T-helper 1 cell treated with Interleukin-12 subunit alpha and Interleukin-12 subunit beta and Interleukin-4 antibody, amounts not matched to agents 30 μg/mL and 1 μg/mL, for 36 hours (primary cell): ENCODE data around the gene ATG12.
A peak's percentile ranks its signal among the peaks of the same experiment; 100 is the strongest.
"Not testable (repeated sequence)": the region's sequence is repeated elsewhere in the genome, so short reads cannot be mapped to it uniquely, and the experiment has no call there.

Experiments
- H3K27ac Mint-ChIP-seq: one replicate; pipeline ENCODE4 v1.8.0; 2021; ENCODE audit warnings: mild to moderate bottlenecking, mixed read lengths
- H3K27me3 Mint-ChIP-seq: one replicate; pipeline ENCODE4 v1.8.0; 2021; ENCODE audit warnings: low read depth, mixed read lengths
- H3K36me3 Mint-ChIP-seq: one replicate; pipeline ENCODE4 v1.8.0; 2021; ENCODE audit warnings: low read depth, mixed read lengths
- H3K4me1 Mint-ChIP-seq: one replicate; pipeline ENCODE4 v1.8.0; 2021; ENCODE audit warnings: low read depth, mixed read lengths
- H3K4me3 Mint-ChIP-seq: one replicate; pipeline ENCODE4 v1.8.0; 2021; ENCODE audit warnings: mild to moderate bottlenecking, moderate library complexity, mixed read lengths
- H3K9me3 Mint-ChIP-seq: one replicate; pipeline ENCODE4 v1.8.0; 2021; ENCODE audit warnings: mixed read lengths

The ATG12 gene

DNA sequence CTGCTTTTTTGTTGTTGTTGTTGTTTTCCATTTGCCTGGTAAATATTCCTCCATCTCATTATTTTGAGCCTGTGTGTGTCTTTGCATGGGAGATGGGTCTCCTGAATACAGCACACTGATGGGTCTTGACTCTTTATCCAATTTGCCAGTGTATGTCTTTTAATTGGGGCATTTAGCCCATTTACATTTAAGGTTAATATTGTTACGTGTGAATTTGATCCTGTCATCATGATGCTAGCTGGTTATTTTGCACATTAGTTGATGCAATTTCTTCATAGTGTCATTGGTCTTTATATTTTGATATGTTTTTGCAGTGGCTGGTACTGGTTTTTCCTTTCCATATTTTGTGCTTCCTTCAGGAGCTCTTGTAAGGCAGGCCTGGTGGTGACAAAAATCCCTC, 16.4 kb downstream of the ATG12 start:
- not testable (repeated sequence) for H3K4me3 Mint-ChIP-seq, H3K4me1 Mint-ChIP-seq, H3K27ac Mint-ChIP-seq
- Mint-ChIP-seq H3K36me3 (peaks cover 21% of the 10 kb centered on the region), H3K27me3 (peaks cover 40% of the 10 kb centered on the region), H3K9me3 (peaks cover 30% of the 10 kb centered on the region)

DNA sequence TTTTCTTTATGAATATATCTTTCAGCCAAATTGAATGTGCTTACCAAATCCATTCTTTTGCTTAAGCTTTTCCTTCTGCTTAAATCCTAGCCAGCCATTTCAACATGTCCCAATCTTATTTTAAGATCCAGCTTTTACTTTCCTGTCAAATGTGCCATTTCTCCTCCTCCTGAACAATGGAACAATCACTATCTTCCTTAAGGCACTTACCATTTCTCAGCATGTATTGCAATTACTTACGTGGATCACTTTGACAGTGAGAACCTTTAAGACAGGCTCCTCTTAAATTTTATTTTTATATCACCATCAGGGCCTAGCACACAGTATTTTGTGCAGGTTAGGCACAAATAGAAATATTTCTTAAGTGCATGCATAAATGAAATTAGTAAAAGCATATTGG, 20.5 kb downstream of the ATG12 start:
- Mint-ChIP-seq H3K4me1 (peaks cover 6% of the 10 kb centered on the region), H3K9me3 (peaks cover 19% of the 10 kb centered on the region), H3K27ac (no peak overlapping the region), H3K4me3 (no peak overlapping the region), H3K27me3 (peaks cover 72% of the 10 kb centered on the region), H3K36me3 (no peaks in the 10 kb centered on the region)

DNA sequence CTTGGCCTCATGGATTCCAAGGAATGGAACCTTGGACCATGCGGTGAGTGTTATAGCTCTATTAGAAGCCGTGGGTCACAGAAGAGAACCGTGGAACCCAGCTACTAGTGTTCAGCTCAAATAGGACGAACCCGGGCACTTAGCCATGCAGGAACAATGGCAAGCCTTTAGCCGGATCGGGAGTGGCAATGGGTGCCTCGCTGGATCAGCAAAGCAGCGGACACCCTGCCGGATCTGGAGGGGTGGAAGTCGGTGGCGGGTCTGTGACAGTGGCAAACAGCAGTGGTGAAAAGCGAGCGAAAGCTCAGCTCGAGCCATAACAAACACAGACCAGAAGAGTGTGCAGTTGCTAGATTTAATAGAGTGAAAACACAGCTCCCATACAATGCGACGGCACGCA, 22.5 kb downstream of the ATG12 start:
- Mint-ChIP-seq H3K9me3 (peaks cover 8% of the 10 kb centered on the region), H3K27ac (no peak overlapping the region), H3K36me3 (no peaks in the 10 kb centered on the region), H3K4me3 (no peak overlapping the region), H3K27me3 (peaks cover 90% of the 10 kb centered on the region), H3K4me1 (peaks cover 21% of the 10 kb centered on the region)

DNA sequence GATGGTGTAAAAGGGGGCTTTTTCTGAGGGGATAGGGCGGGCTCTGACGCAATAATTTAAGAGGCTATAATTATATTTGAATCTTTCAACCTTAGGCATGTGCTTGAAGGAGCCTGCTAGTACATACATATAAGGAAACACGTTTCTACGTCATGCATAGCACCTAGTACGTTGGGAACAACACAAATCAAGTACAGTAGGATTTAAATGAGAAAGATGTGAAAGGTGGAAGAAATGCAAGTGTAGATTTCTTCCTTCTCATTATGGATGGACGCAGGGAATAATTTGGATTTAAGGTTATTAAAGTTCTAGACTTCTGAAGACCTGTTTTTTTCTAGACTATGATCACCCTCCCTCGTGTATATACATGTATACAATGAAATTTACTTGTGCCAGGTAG, 24.0 kb downstream of the ATG12 start:
- no peak overlapping the region for H3K27ac Mint-ChIP-seq
- H3K4me3 Mint-ChIP-seq = no peak overlapping the region
- no peaks in the 10 kb centered on the region for H3K9me3 Mint-ChIP-seq
- no peaks in the 10 kb centered on the region for H3K36me3 Mint-ChIP-seq
- H3K27me3 Mint-ChIP-seq = peaks cover 86% of the 10 kb centered on the region
- peaks cover 25% of the 10 kb centered on the region for H3K4me1 Mint-ChIP-seq

DNA sequence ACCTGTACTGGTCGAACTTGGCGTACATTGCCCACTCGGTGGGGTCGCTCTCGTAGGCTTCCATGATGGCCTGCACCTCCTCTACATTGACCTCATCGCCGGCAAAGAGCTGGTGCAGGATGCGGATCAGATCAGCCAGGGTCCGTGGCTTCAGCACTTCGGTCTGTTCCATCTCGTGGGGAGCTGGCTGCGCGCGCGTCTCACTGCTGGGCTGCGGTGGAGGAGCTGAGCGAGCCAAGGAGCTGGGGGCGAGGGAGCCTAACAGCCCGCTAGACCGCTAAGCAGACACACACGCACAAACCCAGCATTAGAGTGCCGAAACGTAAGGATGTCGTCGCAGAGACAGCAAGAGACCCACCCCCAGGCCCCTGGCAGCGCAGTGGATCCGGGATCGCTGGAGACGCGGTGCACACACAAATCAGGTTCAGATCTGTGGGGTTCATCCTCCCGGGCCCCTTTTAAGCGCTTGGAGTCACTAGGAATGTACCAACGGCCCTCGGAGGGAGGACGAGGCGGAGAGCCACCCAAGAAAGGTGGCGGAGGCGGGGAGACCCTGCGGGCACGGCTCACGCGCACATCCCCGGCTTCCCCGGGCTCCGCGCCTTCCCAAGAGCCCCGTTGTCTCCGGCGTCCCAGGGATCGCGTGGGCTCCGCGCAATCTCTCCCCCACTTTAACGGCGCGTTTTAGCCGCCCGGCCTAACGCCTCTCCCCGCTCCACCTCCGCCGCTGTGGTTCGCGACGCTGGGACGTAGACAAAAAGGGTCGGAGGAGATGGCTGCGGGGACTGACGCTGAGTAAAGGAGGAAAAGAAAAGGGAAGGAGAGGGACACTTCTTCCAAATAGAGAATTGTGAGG, 24.9 kb downstream of the ATG12 start, which contains the start of gene CDO1:
Gene CDO1, minus strand, starts transcription at position 434 of the 856 bp plus-strand sequence. Its CDS starts 262 bp downstream, at position 172.
- no peaks in the 10 kb centered on the region for H3K9me3 Mint-ChIP-seq

DNA sequence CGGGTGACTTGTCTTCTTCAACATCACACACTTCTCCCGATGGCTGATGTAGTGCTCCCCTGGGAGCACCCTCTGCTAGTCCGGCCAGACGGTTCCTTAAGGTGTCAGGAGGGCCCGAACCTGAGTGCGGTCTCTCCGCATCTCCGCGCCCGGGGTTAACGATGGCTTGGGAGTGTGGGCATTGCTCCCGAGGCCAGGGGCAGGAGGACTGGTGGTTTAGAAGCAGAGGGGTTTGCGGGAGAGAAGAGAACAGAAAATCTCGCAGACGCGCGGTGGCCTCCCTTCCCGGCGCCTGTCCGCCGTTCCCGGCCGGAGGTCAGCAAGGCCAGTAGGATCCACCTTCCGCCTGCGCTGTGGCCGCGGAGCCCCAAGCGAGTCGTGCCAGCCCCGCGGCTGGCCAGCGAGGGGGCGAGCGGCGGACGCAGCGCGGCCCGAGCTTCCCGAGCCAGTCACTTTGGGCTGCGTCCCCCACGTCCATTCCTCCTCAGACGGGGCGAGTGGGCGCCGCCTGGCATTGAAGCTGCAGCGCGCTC, 25.6 kb downstream of the ATG12 start:
- H3K27me3 Mint-ChIP-seq = peaks cover 86% of the 10 kb centered on the region
- no peak overlapping the region for H3K27ac Mint-ChIP-seq
- peaks cover 29% of the 10 kb centered on the region for H3K4me1 Mint-ChIP-seq
- no peaks in the 10 kb centered on the region for H3K36me3 Mint-ChIP-seq
- peak overlapping the region; percentile 77 for H3K4me3 Mint-ChIP-seq
- no peaks in the 10 kb centered on the region for H3K9me3 Mint-ChIP-seq

More for the DNA sequence above, 24.9 kb downstream of the ATG12 start, which contains the start of gene CDO1:
- Mint-ChIP-seq H3K4me1 (peaks cover 25% of the 10 kb centered on the region), H3K36me3 (no peaks in the 10 kb centered on the region), H3K27ac (no peak within 1 kb of the TSS), H3K27me3 (peaks cover 86% of the 10 kb centered on the region), H3K4me3 (peak within 1 kb of the TSS; percentile 77)

DNA sequence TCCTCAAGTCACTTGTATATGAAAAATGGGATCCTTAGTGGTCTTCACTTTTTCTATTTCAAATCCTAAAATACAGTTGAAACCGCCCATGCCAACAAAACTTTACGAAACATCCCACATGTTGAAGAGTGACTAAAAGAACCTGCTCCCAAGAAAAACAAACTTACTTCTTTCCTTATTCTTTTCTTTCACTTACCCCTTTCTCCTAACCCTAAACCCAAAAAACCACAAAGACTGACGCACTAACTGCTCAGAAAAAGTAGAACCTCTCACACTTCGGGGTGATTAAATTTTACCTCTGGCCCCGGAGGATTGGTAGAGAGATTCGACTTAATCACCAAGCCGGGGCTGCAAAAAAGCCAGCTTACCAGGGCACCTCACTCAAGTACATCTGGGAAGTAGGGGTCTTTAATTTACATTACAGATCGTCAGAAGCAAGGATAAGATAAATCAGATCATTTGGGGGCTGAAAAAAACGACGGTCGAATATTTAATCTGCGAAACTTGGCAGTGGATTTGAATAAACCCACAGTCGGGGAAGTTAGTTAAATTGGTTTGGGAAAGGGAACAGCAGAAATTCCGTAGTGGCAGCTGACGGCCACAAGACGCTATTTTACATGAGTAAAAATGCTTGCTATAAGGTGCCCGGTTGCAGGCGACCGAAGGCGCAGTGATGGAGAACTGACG, 26.2 kb downstream of the ATG12 start:
- Mint-ChIP-seq H3K9me3 (no peaks in the 10 kb centered on the region), H3K27ac (no peak overlapping the region), H3K36me3 (no peaks in the 10 kb centered on the region), H3K4me1 (peaks cover 30% of the 10 kb centered on the region), H3K27me3 (peaks cover 82% of the 10 kb centered on the region), H3K4me3 (peak overlapping the region; percentile 56)

DNA sequence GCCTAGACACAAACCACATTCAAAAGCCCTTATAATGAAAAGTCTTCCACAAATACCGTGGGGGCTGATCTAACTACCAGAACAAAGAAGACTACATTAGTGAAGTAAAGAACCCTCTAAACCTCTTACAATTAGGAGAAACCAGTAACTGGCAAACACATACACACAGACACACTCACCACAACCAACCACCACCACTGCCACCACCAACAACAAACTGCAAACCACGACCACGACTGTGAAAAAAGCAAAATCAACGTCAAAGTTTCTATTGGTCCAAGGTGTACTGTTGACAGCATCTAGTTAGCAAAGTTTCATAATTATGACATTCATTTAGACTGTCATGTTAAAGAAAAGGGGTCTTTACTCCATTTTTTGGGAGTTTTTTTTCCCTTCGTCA, 27.6 kb downstream of the ATG12 start:
- Mint-ChIP-seq H3K36me3 (no peaks in the 10 kb centered on the region), H3K4me3 (no peak overlapping the region), H3K9me3 (no peaks in the 10 kb centered on the region), H3K27ac (no peak overlapping the region), H3K4me1 (peaks cover 44% of the 10 kb centered on the region), H3K27me3 (peaks cover 68% of the 10 kb centered on the region)

DNA sequence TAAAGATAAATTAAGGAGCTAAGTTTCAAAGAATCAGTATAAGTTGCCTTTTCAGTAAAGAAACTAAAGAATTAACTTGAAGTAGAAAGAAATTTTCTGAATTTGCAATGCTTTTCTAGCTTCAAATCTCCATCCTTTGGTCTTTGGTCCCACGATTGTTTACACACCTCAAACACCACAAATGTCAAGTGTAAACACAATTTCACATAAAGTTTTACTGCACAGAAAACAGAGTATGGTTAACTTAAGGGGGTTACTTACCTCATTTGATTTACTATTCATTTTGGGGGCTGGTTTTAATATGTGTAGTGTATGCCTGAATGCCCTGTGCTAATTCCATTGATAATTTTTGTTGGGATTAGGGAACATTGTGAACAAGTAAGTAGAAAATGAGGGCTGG, 29.0 kb downstream of the ATG12 start:
- peaks cover 3% of the 10 kb centered on the region for H3K9me3 Mint-ChIP-seq
- H3K4me3 Mint-ChIP-seq = no peak overlapping the region
- peaks cover 54% of the 10 kb centered on the region for H3K27me3 Mint-ChIP-seq
- H3K27ac Mint-ChIP-seq = no peak overlapping the region
- H3K4me1 Mint-ChIP-seq = peaks cover 54% of the 10 kb centered on the region
- peaks cover 3% of the 10 kb centered on the region for H3K36me3 Mint-ChIP-seq

DNA sequence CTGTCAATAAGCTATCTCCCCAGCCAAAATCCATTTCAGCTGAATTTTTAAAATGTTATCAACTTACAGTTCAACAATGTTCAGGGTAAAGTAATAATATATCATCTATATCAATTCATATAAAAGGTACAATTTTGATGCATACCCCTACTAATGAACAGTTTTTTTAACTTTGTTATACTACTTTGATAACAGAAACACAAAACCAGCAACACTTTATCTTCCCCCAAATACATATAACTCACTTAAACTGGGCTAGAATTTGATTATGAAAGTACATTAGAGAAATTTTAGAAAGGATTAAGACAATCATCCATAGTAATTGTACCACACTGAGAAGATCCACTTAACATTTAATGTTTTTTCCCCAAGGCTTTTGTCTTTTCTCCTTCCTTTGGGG, 30.0 kb downstream of the ATG12 start:
- Mint-ChIP-seq H3K4me1 (peaks cover 61% of the 10 kb centered on the region), H3K36me3 (peaks cover 5% of the 10 kb centered on the region), H3K27me3 (peaks cover 46% of the 10 kb centered on the region), H3K4me3 (no peak overlapping the region), H3K27ac (no peak overlapping the region), H3K9me3 (peaks cover 5% of the 10 kb centered on the region)

DNA sequence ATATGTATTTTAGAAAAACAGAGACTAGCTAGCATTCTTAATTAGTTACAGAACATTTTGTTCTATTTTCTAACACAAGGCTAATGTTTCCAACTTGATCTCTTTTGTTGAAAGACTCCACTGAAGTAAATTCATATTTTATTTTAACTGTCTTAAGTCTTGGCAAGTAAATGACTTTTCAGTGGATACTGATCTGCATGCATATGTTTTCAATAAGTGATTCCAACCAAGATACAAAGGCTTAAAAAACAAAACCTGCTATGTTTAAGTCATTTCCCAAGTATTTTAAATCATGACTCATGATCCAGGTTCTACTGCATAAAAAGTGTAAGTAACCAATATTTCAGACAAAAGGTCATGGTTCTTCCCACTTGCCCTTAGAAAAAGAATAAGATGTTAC, 30.6 kb downstream of the ATG12 start:
- peaks cover 41% of the 10 kb centered on the region for H3K27me3 Mint-ChIP-seq
- peaks cover 61% of the 10 kb centered on the region for H3K4me1 Mint-ChIP-seq
- peaks cover 5% of the 10 kb centered on the region for H3K36me3 Mint-ChIP-seq
- H3K4me3 Mint-ChIP-seq = no peak overlapping the region
- no peak overlapping the region for H3K27ac Mint-ChIP-seq
- H3K9me3 Mint-ChIP-seq = peaks cover 5% of the 10 kb centered on the region

DNA sequence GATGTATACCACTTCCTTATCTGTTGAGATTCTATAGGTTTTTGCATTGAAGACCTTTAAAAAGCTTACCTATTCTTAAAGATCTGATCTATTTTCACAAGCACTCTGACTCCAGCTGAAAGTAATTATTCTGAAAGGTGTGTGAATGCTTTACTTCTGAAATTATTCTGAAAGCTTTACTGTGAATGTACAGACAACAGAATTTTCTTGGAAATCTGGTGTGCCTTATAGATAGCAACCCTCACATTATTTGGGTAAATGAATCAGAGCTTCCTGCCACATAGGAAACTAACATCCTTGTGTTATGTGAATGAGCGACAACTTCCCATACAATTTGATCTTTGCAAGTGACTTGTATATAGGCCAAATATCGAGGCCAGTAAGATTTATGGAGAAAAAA, 31.4 kb downstream of the ATG12 start:
- H3K27ac Mint-ChIP-seq = no peak overlapping the region
- H3K4me1 Mint-ChIP-seq = peaks cover 53% of the 10 kb centered on the region
- no peak overlapping the region for H3K4me3 Mint-ChIP-seq
- H3K27me3 Mint-ChIP-seq = peaks cover 33% of the 10 kb centered on the region
- peaks cover 5% of the 10 kb centered on the region for H3K9me3 Mint-ChIP-seq
- H3K36me3 Mint-ChIP-seq = peaks cover 5% of the 10 kb centered on the region

DNA sequence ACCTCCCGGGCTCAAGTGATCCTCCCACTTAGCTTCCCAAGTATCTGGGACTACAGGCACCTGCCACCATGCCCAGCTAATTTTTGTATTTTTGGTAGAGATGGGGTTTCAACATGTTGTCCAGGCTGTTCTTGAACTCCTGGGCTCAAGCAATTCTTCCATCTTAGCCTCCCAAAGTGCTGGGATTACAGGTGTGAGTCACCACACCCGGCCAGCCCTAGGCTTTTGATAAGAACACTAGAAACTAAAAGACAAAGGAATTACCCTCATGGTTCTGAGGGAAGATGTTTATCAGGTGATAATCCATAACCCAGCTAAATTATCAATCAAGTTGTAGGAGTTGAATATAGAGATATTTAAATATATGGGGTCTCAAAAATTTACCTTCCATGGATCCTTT, 33.3 kb downstream of the ATG12 start:
- H3K36me3 Mint-ChIP-seq, H3K27ac Mint-ChIP-seq, H3K9me3 Mint-ChIP-seq, H3K4me3 Mint-ChIP-seq: not testable (repeated sequence)
- Mint-ChIP-seq H3K27me3 (peaks cover 18% of the 10 kb centered on the region), H3K4me1 (peaks cover 42% of the 10 kb centered on the region)

DNA sequence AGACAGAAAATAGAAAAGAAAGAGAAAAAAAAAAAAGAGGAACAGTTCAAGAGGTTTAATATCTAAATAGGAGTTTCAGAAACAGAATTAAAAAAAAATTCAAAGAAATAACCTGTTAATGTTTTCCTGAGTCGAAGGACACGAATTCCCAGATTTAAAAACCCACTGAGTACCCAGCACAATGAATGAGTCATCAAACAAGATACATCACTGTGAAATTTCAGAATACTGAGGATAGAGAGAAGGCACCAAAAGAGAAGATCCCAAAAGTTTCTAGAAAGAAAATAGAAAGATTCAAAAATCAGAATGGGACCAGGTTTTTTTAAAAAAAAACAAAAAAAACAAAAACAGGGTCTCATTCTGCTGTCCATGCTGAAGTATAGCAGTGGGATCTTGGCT, 33.7 kb downstream of the ATG12 start:
- peaks cover 42% of the 10 kb centered on the region for H3K4me1 Mint-ChIP-seq
- peaks cover 5% of the 10 kb centered on the region for H3K9me3 Mint-ChIP-seq
- peaks cover 5% of the 10 kb centered on the region for H3K36me3 Mint-ChIP-seq
- no peak overlapping the region for H3K27ac Mint-ChIP-seq
- H3K4me3 Mint-ChIP-seq = peak overlapping the region; percentile 32
- H3K27me3 Mint-ChIP-seq = peaks cover 18% of the 10 kb centered on the region
